SU-DHL-6 (cell line): ENCODE measurements around the gene PGGHG.
"Not testable (repeated sequence)": the region's sequence is repeated elsewhere in the genome, so short reads cannot be mapped to it uniquely, and the experiment has no call there.

Experiments
- CTCF ChIP-seq: fragments of 200-600 bp; sonication (generic); IDR thresholded peaks from one replicate; pipeline ENCODE4 v1.5.1; 2017; ENCODE audit warnings: antibody characterized with exemption, mild to moderate bottlenecking, low read length, moderate library complexity; ENCODE audit not compliant: insufficient read depth, poor library complexity, severe bottlenecking
- EZH2phosphoT487 ChIP-seq: fragments of 200-600 bp; sonication (generic), shearing (Covaris generic); conservative IDR thresholded peaks from 2 replicates; pipeline ENCODE4 v1.6.1; 2018; ENCODE audit warnings: mild to moderate bottlenecking, antibody characterized with exemption, low read length, moderate library complexity, mixed read lengths

- TF ChIP-seq CTCF, EZH2phosphoT487: not testable (repeated sequence)
Measured at GRCh38 chr11:324593-325517, 35.9 kb downstream of the PGGHG start.
